NCI-H2196 (cell line): ENCODE results near the gene OVAAL.
"Not testable (repeated sequence)": the region's sequence is repeated elsewhere in the genome, so short reads cannot be mapped to it uniquely, and the experiment has no call there.

Experiments
- DNase-seq: peaks from one replicate; lab custom pipeline; 2025; ENCODE audit not compliant: unreplicated experiment; lab: John Stamatoyannopoulos, UW

The OVAAL gene

GRCh38 chr1:180540697-180541594 lies 17.8 kb upstream of the OVAAL start:
- DNase-seq: no peak

GRCh38 chr1:180542113-180542837 lies 16.5 kb upstream of the OVAAL start:
- no peak for DNase-seq

GRCh38 chr1:180542838-180543145 lies 16.0 kb upstream of the OVAAL start:
- DNase-seq: no peak

GRCh38 chr1:180544050-180544449 lies 14.7 kb upstream of the OVAAL start:
- DNase-seq: no peak

- DNase-seq: no peak
These were observed 12.8 kb upstream of the OVAAL start for GRCh38 chr1:180545991-180546390.

GRCh38 chr1:180548686-180549317 lies 10.0 kb upstream of the OVAAL start:
- no peak for DNase-seq

- DNase-seq: not testable (repeated sequence)
These were observed 9.0 kb upstream of the OVAAL start for GRCh38 chr1:180549770-180550169.

GRCh38 chr1:180550241-180550640 lies 8.5 kb upstream of the OVAAL start:
- no peak for DNase-seq

- DNase-seq: no peak
These were observed 6.8 kb upstream of the OVAAL start for GRCh38 chr1:180551997-180552396.

- DNase-seq: not testable (repeated sequence)
These were observed 5.7 kb upstream of the OVAAL start for GRCh38 chr1:180553046-180553445.

- DNase-seq: no peak
These were observed 3.4 kb upstream of the OVAAL start for GRCh38 chr1:180555411-180555810.

- no peak for DNase-seq
These were observed 1.6 kb downstream of the OVAAL start for GRCh38 chr1:180560200-180560867.

- peak; percentile 24 for DNase-seq
These were observed 2.3 kb downstream of the OVAAL start for GRCh38 chr1:180560868-180561600.

- DNase-seq: no peak
These were observed 3.9 kb downstream of the OVAAL start for GRCh38 chr1:180562640-180563025.

GRCh38 chr1:180563026-180563827 lies 4.5 kb downstream of the OVAAL start:
- DNase-seq: no peak

GRCh38 chr1:180565121-180565871 lies 6.5 kb downstream of the OVAAL start:
- DNase-seq: no peak

GRCh38 chr1:180566026-180566425 lies 7.3 kb downstream of the OVAAL start:
- no peak for DNase-seq

- DNase-seq: no peak
These were observed 7.7 kb downstream of the OVAAL start for GRCh38 chr1:180566495-180566894.

GRCh38 chr1:180567654-180568053 lies 8.9 kb downstream of the OVAAL start:
- DNase-seq: no peak
